Esophagus squamous epithelium (tissue), 4 donors: Measurements from ENCODE around the gene NUP42.

ENCODE experiments used
- CTCF ChIP-seq, 6 experiments: fragments of 450-650 bp in 4 of 6; fragments of 200-600 bp in 2 of 6; sonication (generic) in 2 of 6; IDR thresholded peaks; one replicate each; pipeline ENCODE4 v1.5.1; 2016 to 2019; ENCODE audit warnings: antibody characterized with exemption in 6 of 6, mild to moderate bottlenecking in 4 of 6, moderate library complexity in 4 of 6
- POLR2A ChIP-seq, 4 donors: fragments of 450-650 bp; IDR thresholded peaks; one replicate each; pipeline ENCODE4 v1.6.1; 2017; ENCODE audit warnings: antibody characterized with exemption in 4 of 4, mild to moderate bottlenecking in 4 of 4, moderate library complexity in 3 of 4

GRCh38 chr7:23249486-23249885 is 67.6 kb downstream of the NUP42 start:
- TF ChIP-seq CTCF (IDR thresholded peaks at IDR 0.05) (no peak), POLR2A (IDR thresholded peaks at IDR 0.05) (no peak)
